Measurements from ENCODE around the gene MYO18A.

Gene MYO18A

DNA sequence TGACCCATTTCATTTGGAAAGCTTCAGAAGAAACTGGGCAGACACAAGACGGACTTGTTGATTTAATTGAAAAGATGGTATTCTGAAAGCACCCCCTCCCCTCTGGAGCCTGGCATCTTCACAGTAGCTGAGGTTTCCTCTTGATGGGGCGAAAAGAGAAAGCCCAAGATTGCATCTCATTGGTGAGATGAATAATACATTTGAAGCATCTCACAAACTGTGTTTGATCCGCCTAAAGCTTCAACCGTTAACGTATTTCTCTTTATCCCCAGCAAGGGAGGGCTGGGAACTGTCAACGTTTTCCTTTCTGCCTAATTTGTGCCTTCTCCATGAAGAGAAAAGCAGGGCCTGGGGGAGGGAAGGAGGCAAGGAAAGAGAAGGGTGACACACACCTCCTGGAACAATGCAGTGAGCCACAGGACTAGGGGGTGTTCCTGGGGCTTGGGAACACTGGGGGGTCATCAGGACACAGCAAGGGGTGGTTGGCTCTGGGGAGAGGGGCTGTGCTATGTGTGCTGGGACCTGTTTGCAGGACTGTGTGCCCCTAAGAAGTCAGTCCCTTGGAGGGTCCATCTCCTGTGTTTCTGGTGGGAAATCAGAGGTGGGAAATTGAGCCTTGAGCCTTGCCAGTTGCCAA is 155.8 kb downstream of the MYO18A start:
- no peak for DNase-seq (ENCODE audit: low spot score)

DNA sequence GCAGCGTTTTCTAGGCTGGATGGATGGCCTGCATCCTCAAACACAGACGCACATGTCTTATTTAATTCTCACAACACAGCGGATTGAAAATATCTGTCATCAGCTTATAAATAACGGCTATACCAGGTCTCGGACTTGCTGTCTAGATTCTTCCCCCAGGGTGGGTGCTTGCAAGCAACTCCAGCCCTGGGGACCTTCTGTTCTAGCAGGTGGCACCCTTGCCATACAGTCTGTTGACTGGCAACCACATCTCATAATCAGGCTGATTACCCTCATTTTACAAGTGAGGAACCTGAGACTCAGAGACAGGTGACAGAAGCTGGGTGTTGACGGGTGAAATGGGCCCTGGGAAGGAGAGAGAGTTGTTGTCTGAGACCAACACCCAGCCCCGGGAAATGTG is 158.1 kb downstream of the MYO18A start:
- no peak for DNase-seq (ENCODE audit: low spot score)

DNA sequence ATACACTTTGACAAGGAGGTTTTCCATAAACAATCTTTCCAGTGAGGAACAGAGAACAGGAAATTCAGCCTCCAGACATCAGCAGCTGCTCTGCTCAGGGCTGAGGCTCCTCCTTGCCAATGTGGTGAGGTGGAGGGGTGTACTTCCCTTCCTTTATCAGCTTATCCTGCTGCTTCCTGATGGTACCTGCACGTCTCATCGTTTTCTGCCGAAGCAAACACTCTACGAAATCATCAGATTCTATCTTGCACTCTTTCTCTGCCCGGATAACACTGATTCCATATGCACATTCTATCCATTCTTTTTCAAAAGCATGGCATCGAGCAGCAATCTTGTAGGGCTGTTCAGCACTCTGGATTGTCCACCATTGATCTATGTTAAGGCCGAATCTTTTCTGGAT is 159.0 kb downstream of the MYO18A start:
- DNase-seq (ENCODE audit: low spot score), result no peak

Data from iPS-NIHi11 (cell line).